Prostate gland (tissue), 2 donors: ENCODE results near the gene CSNK1G3. TPM values are rescaled to one million over a fixed set of nuclear protein-coding genes. Genes with fewer than 3 reads are reported as not detected.

Experiments used
- DNase-seq: peaks from one replicate; pipeline ENCODE4 v3.0.0-alpha.2; 2019; ENCODE audit warnings: low spot score
- H3K27ac ChIP-seq, 2 donors: fragments of 200-600 bp; sonication (generic); 2 replicates each; pipeline ENCODE4 v1.5.1; 2017 to 2019
- H3K27me3 ChIP-seq: fragments of 200-600 bp; sonication (generic); replicated peaks from 2 replicates; pipeline ENCODE4 v1.5.1; 2019; ENCODE audit not compliant: insufficient read depth
- H3K36me3 ChIP-seq, 2 donors: fragments of 200-600 bp; sonication (generic); 1 replicate in 1 of 2; 2 replicates in 1 of 2; pipeline versions ENCODE4 v1.5.1 to v1.8.1; 2017 to 2019
- H3K4me1 ChIP-seq: fragments of 200-600 bp; sonication (generic); replicated peaks from 2 replicates; pipeline ENCODE4 v1.5.1; 2019
- H3K4me3 ChIP-seq, 2 donors: fragments of 200-600 bp; sonication (generic); 2 replicates each; pipeline ENCODE4 v1.5.1; 2017 to 2019
- H3K9me3 ChIP-seq: fragments of 200-600 bp; sonication (generic); 2 replicates; pipeline ENCODE4 v1.5.1; 2017
- POLR2A ChIP-seq: fragments of 450-650 bp; IDR thresholded peaks from one replicate; pipeline ENCODE4 v1.6.1; 2016; ENCODE audit warnings: antibody characterized with exemption, mild to moderate bottlenecking
- POLR2AphosphoS5 ChIP-seq: sonication (generic); formaldehyde crosslinking; IDR thresholded peaks from one replicate; pipeline ENCODE4 v1.6.1; 2017; ENCODE audit warnings: antibody characterized with exemption
- WGBS: methylation state at CpG from one replicate; pipeline ENCODE4 v1.1.5; 2018; 5-methylcytosine and 5-hydroxymethylcytosine counted together
- intact Hi-C: fragments of 100-400 bp; cut with DNase I; formaldehyde crosslinking; loops from one replicate; pipeline ENCODE4 v1.14.2; 2022
- total RNA-seq, 2 donors: library from RNA; depleted of rRNA; stranded (reverse); fragments of >200 nt; gene quantifications; one replicate each; pipeline ENCODE4 v1.1.0, GENCODE V29; 2016
- TF ChIP-seq, protein P1 (sequence below), 4 experiments: fragments of 200-600 bp in 2 of 4; fragments of 450-650 bp in 2 of 4; sonication (generic) in 2 of 4; IDR thresholded peaks; 1 replicate in 3 of 4; 2 replicates in 1 of 4; pipeline ENCODE4 v1.5.1; 2016 to 2019; ENCODE audit warnings: antibody characterized with exemption in 4 of 4, mild to moderate bottlenecking in 2 of 4, moderate library complexity in 2 of 4

The CSNK1G3 gene
- total RNA-seq, 2 donors from 2014 or later = 37.1 to 43.1 TPM

DNA sequence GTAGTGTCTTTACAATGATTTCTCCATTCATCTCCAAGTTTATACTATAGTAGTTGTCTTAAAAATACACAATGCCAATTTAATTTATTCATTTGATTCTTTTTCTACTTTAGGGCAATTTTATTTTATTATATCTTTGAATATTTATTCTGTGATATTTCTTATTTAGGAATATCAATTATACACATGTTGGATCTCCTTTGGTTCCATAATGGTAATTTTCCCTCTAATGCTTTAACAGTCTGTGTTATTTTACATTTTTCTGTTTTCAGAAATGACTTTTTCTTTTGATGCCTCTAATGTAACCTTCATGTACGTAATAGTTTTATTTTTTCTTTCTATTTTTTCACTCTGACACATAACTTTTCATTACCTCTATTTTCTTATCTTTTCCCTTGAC is 153.0 kb downstream of the CSNK1G3 start:
- H3K27ac ChIP-seq = no peak overlapping the region

DNA sequence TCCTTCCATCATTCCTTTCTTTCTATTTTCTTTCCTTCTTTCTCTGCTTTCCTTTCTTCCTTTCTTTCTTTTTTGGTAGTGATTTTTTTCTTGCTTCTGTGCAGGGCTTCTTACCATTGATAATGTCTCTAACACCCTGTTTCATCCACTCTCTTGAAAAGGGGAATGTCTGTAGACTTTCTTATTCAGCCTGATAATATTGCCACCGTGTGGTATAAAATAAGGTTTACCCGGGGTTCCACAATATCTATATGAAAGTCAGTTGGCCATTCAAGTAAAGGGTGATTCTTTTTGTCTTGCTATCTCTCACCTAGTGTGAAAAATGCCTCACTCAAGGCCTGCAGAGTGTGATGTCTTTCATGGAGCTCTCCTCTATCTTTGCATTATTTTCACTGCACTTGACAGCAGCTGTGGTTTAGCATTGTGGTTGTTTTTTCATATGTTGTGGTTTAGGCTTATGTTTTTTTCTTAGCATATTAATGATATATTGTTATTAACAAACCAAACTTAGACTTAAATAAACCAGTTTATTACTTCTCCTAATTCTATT is 153.9 kb downstream of the CSNK1G3 start:
- Histone ChIP-seq H3K9me3 (no peaks in the 10 kb centered on the region), H3K4me1 (no peaks in the 10 kb centered on the region), H3K36me3 (no peaks in the 10 kb centered on the region), H3K27ac (no peak overlapping the region), H3K27me3 (no peaks in the 10 kb centered on the region), H3K4me3 (no peak overlapping the region)
- DNase-seq = no peak
- intact Hi-C loops = no loop called here
- TF ChIP-seq, protein P1, sequence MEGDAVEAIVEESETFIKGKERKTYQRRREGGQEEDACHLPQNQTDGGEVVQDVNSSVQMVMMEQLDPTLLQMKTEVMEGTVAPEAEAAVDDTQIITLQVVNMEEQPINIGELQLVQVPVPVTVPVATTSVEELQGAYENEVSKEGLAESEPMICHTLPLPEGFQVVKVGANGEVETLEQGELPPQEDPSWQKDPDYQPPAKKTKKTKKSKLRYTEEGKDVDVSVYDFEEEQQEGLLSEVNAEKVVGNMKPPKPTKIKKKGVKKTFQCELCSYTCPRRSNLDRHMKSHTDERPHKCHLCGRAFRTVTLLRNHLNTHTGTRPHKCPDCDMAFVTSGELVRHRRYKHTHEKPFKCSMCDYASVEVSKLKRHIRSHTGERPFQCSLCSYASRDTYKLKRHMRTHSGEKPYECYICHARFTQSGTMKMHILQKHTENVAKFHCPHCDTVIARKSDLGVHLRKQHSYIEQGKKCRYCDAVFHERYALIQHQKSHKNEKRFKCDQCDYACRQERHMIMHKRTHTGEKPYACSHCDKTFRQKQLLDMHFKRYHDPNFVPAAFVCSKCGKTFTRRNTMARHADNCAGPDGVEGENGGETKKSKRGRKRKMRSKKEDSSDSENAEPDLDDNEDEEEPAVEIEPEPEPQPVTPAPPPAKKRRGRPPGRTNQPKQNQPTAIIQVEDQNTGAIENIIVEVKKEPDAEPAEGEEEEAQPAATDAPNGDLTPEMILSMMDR (IDR thresholded peaks at IDR 0.05) = no peak
- TF ChIP-seq POLR2A (no peak), POLR2AphosphoS5 (no peak)
- whole genome bisulfite sequencing = 97% methylated on average over 2 of the region's 2 CpGs

More for the DNA sequence above, 153.0 kb downstream of the CSNK1G3 start:
- H3K4me3 ChIP-seq = no peak overlapping the region
- no peaks in the 10 kb centered on the region for H3K27me3 ChIP-seq
- no peaks in the 10 kb centered on the region for H3K9me3 ChIP-seq
- H3K4me1 ChIP-seq = no peaks in the 10 kb centered on the region
- intact Hi-C loops = no loop called here
- no peak for DNase-seq
- H3K36me3 ChIP-seq = no peaks in the 10 kb centered on the region
- WGBS = 100% methylated on average over 1 of the region's 1 CpG
- TF ChIP-seq, protein P1 (IDR thresholded peaks at IDR 0.05) = no peak
- TF ChIP-seq POLR2A (no peak), POLR2AphosphoS5 (no peak)

Other genes starting within 250 kb of the CSNK1G3 start
- 10 to 100 TPM; 14.5 to 37.5 TPM for gene CEP120, start 88.8 kb upstream of the CSNK1G3 start, total RNA-seq